IMR-90 (cell line): ENCODE results near the gene LRRC7. TPM values are rescaled to one million over a fixed set of nuclear protein-coding genes. Genes with fewer than 3 reads are reported as not detected.

Experiments used
- ATAC-seq: fragments of 200-7000 bp; cut with Tn5 transposase; 2 replicates; pipeline ENCODE4 v1.9.1; 2020; ENCODE audit warnings: low read depth, mild to moderate bottlenecking, moderate library complexity
- BruUV-seq: library from RNA; stranded (reverse); fragments of 400-500 nt; replicated peaks from 2 replicates; lab custom pipeline; 2021; lab: Mats Ljungman, UMichigan
- CTCF ChIA-PET: fragments of 300-600 bp; formaldehyde crosslinking; extraction: SDS; loops from one replicate; lab custom pipeline; 2021; ENCODE audit warnings: antibody characterized with exemption; lab: Yijun Ruan, JAX
- POLR2A ChIA-PET: fragments of 300-600 bp; sonication (Branson Sonifier 250); formaldehyde crosslinking; loops from one replicate; lab custom pipeline; 2022; ENCODE audit warnings: antibody characterized with exemption; ENCODE audit not compliant: unreplicated experiment; lab: Charles Lee
- DNase-seq: peaks from one replicate; pipeline ENCODE4 v3.0.0; 2013
- H2AFZ ChIP-seq: replicated peaks from 2 replicates; pipeline ENCODE3; 2013; ENCODE audit warnings: low read length, mild to moderate bottlenecking; ENCODE audit not compliant: poor library complexity
- H2AK5ac ChIP-seq: 2 replicates; pipeline ENCODE4 v1.6.1; 2013; ENCODE audit warnings: low read depth, low read length, inconsistent platforms
- H2AK9ac ChIP-seq: replicated peaks from 2 replicates; pipeline ENCODE3; 2013; ENCODE audit warnings: mild to moderate bottlenecking, low read depth, low read length, moderate library complexity; ENCODE audit not compliant: poor library complexity
- H2BK120ac ChIP-seq: 2 replicates; pipeline ENCODE4 v1.6.1; 2013; ENCODE audit warnings: low read depth, low read length, inconsistent platforms
- H2BK15ac ChIP-seq: 3 replicates; pipeline ENCODE4 v1.6.1; 2013; ENCODE audit warnings: low read depth, low read length, inconsistent platforms
- H2BK20ac ChIP-seq: 2 replicates; pipeline ENCODE4 v1.6.1; 2013; ENCODE audit warnings: low read depth, mild to moderate bottlenecking, inconsistent platforms, low read length, moderate library complexity
- H2BK5ac ChIP-seq: 2 replicates; pipeline ENCODE4 v1.6.1; 2013; ENCODE audit warnings: mild to moderate bottlenecking, low read depth, low read length, inconsistent platforms; ENCODE audit not compliant: poor library complexity, severe bottlenecking
- H3K14ac ChIP-seq: replicated peaks from 2 replicates; pipeline ENCODE4 v1.6.1; 2013; ENCODE audit warnings: low read depth, low read length, inconsistent platforms
- H3K18ac ChIP-seq: 2 replicates; pipeline ENCODE4 v1.6.1; 2013; ENCODE audit warnings: low read depth, low read length, control low read depth
- H3K23ac ChIP-seq: 2 replicates; pipeline ENCODE4 v1.6.1; 2013; ENCODE audit warnings: low read depth, low read length, inconsistent platforms
- H3K27ac ChIP-seq: 2 replicates; pipeline ENCODE4 v1.5.1; 2013; ENCODE audit warnings: mild to moderate bottlenecking, control low read depth, low read length; ENCODE audit not compliant: insufficient read depth
- H3K27me3 ChIP-seq: 2 replicates; pipeline ENCODE4 v1.6.1; 2013; ENCODE audit warnings: low read length; ENCODE audit not compliant: control insufficient read depth, insufficient read depth
- H3K36me3 ChIP-seq: 2 replicates; pipeline ENCODE4 v1.6.1; 2013; ENCODE audit warnings: low read length, mixed read lengths; ENCODE audit not compliant: control insufficient read depth, insufficient read depth
- H3K4ac ChIP-seq: 2 replicates; pipeline ENCODE4 v1.6.1; 2013; ENCODE audit warnings: low read depth, low read length, inconsistent platforms
- H3K4me1 ChIP-seq: 2 replicates; pipeline ENCODE4 v1.6.1; 2013; ENCODE audit warnings: low read length, mixed read lengths; ENCODE audit not compliant: control insufficient read depth, insufficient read depth
- H3K4me2 ChIP-seq: 2 replicates; pipeline ENCODE4 v1.6.1; 2013; ENCODE audit warnings: low read depth, mild to moderate bottlenecking, control low read depth, low read length, moderate library complexity
- H3K4me3 ChIP-seq: 2 replicates; pipeline ENCODE4 v1.5.1; 2013; ENCODE audit warnings: low read depth, mild to moderate bottlenecking, control low read depth, low read length, moderate library complexity; ENCODE audit not compliant: insufficient read depth
- H3K56ac ChIP-seq: 2 replicates; pipeline ENCODE4 v1.6.1; 2013; ENCODE audit warnings: low read length, inconsistent platforms; ENCODE audit not compliant: insufficient read depth; ENCODE audit errors: extremely low read depth
- H3K79me1 ChIP-seq, 2 experiments: 2 replicates each; pipeline ENCODE4 v1.6.1; 2013; ENCODE audit warnings: low read length in 2 of 2, inconsistent platforms in 1 of 2, low read depth in 1 of 2
- H3K9ac ChIP-seq: 2 replicates; pipeline ENCODE4 v1.6.1; 2013; ENCODE audit warnings: low read depth, low read length, control low read depth
- H3K9me1 ChIP-seq: 2 replicates; pipeline ENCODE4 v1.6.1; 2013; ENCODE audit warnings: low read length, inconsistent platforms; ENCODE audit not compliant: insufficient read depth
- H3K9me3 ChIP-seq: 2 replicates; pipeline ENCODE4 v1.6.1; 2013; ENCODE audit warnings: low read length; ENCODE audit not compliant: control insufficient read depth, insufficient read depth
- H4K20me1 ChIP-seq: 2 replicates; pipeline ENCODE4 v1.6.1; 2013; ENCODE audit warnings: low read length, inconsistent platforms; ENCODE audit not compliant: insufficient read depth
- H4K5ac ChIP-seq: 2 replicates; pipeline ENCODE4 v1.6.1; 2013; ENCODE audit warnings: mild to moderate bottlenecking, low read depth, low read length, control low read depth
- H4K8ac ChIP-seq, 2 experiments: 2 replicates each; pipeline ENCODE4 v1.6.1; 2013; ENCODE audit warnings: low read depth in 2 of 2, low read length in 2 of 2, control low read depth in 1 of 2, inconsistent platforms in 1 of 2
- H4K91ac ChIP-seq: 2 replicates; pipeline ENCODE4 v1.6.1; 2013; ENCODE audit warnings: low read depth, low read length, inconsistent platforms; ENCODE audit not compliant: insufficient read depth
- CTCF ChIP-seq: conservative IDR thresholded peaks from 2 replicates; pipeline ENCODE4 v1.5.1; 2012; ENCODE audit warnings: mild to moderate bottlenecking, low read depth, low read length, improper control_type of control experiment
- MAZ ChIP-seq: IDR thresholded peaks from 2 replicates; pipeline ENCODE4 v1.6.1; 2012; ENCODE audit warnings: low read depth, mild to moderate bottlenecking, low read length, improper control_type of control experiment, moderate library complexity, borderline replicate concordance
- MXI1 ChIP-seq: IDR thresholded peaks from 2 replicates; pipeline ENCODE4 v1.6.1; 2012; ENCODE audit warnings: low read depth, mild to moderate bottlenecking, low read length, moderate library complexity, borderline replicate concordance
- NFE2L2 ChIP-seq: fragments of 150-350 bp; IDR thresholded peaks from 2 replicates; pipeline ENCODE4 v1.6.1; 2016; ENCODE audit warnings: low read depth, mild to moderate bottlenecking, low read length
- RAD21 ChIP-seq: IDR thresholded peaks from 2 replicates; pipeline ENCODE4 v1.6.1; 2012; ENCODE audit warnings: low read length, improper control_type of control experiment
- SMC3 ChIP-seq: fragments of 150-350 bp; IDR thresholded peaks from 2 replicates; pipeline ENCODE4 v1.6.1; 2016; ENCODE audit warnings: low read depth, mild to moderate bottlenecking, antibody characterized with exemption, low read length, moderate library complexity
- WGBS, 2 experiments: methylation state at CpG; one replicate each; pipeline versions ENCODE4 v1.1.5 to v1.1.7; 2013; ENCODE audit warnings: missing lambda C conversion rate in 2 of 2; ENCODE audit not compliant: insufficient read length in 1 of 2; ENCODE audit errors: extremely low coverage in 2 of 2; 5-methylcytosine and 5-hydroxymethylcytosine counted together
- dilution Hi-C: fragments of 300-500 bp; cut with HindIII; formaldehyde crosslinking; loops from one replicate; pipeline ENCODE4 v1.14.3; 2018; ENCODE audit warnings: low sequenced_read_pairs; ENCODE audit not compliant: unreplicated experiment
- in situ Hi-C: fragments of 300-500 bp; cut with MboI; formaldehyde crosslinking; loops from 3 replicates; pipeline ENCODE4 v1.14.3; 2019; ENCODE audit warnings: low sequenced_read_pairs, inconsistent platforms, mixed read lengths
- intact Hi-C: fragments of 100-400 bp; cut with micrococcal nuclease; formaldehyde crosslinking; loops from 2 replicates; pipeline ENCODE4 v1.10.0; 2022
- polyA plus RNA-seq, 3 experiments: library from polyadenylated mRNA; depleted of rRNA; stranded (reverse); fragments of >200 nt; gene quantifications; 2 replicates each; pipeline ENCODE4 v1.2.3, GENCODE V29; 2012; ENCODE audit warnings: low replicate concordance in 1 of 3
- total RNA-seq: library from RNA; depleted of rRNA; stranded (reverse); fragments of >200 nt; gene quantifications from 2 replicates; pipeline ENCODE4 v1.2.3, GENCODE V29; 2012

LRRC7 gene
- total and polyA plus RNA-seq, 2 of the 4 experiments (the other 2 are of a cell fraction) = under 0.01 to 0.02 TPM

- no peak overlapping the region for H2BK15ac ChIP-seq
- no peak overlapping the region for H3K56ac ChIP-seq
- POLR2A ChIA-PET = no interaction called here
- H3K9ac ChIP-seq = no peak overlapping the region
- no peak overlapping the region for H3K4me2 ChIP-seq
- no peak overlapping the region for H3K18ac ChIP-seq
- CTCF ChIA-PET = interaction anchor here (0.6 to 1.0 kb wide), 7 partner anchors 90 to 1517 kb away, joined by 3 to 4 read pairs (median 3); no protein-coding TSS in a partner anchor
- no peak overlapping the region for H4K5ac ChIP-seq
- no peaks in the 10 kb centered on the region for H3K27me3 ChIP-seq
- no peak overlapping the region for H4K8ac ChIP-seq
- no peak overlapping the region for H3K27ac ChIP-seq
- WGBS, 2 experiments = no CpG with 5 or more reads among the region's 4 CpGs
- peak; percentile 55 for ATAC-seq
- no peaks in the 10 kb centered on the region for H3K36me3 ChIP-seq
- no TSS peak for BruUV-seq
- DNase-seq = peak; percentile 75
- intact Hi-C loops = loop anchor here (2.0 to 10.0 kb wide), 3 partner anchors 108 to 1668 kb away; no protein-coding TSS in a partner anchor
- H3K4ac ChIP-seq = no peak overlapping the region
- dilution Hi-C loops = no loop called here
- H2AK9ac ChIP-seq = no peak overlapping the region
- no peak overlapping the region for H2BK120ac ChIP-seq
- H3K9me1 ChIP-seq = peaks cover 2% of the 10 kb centered on the region; the same call in 1 of the 2 replicates
- H3K23ac ChIP-seq = no peak overlapping the region
- H2AK5ac ChIP-seq = no peak overlapping the region
- H2BK20ac ChIP-seq = no peak overlapping the region
- H3K9me3 ChIP-seq = no peaks in the 10 kb centered on the region
- H2BK5ac ChIP-seq = no peak overlapping the region
- no peaks in the 10 kb centered on the region; the same call in 1 of the 2 replicates for H3K4me1 ChIP-seq
- TF ChIP-seq MXI1 (no peak), RAD21 (peak; percentile 63), NFE2L2 (no peak), MAZ (no peak), SMC3 (peak; percentile 31; the same call in 1 of the 2 replicates), CTCF (peak; percentile 55)
- no peak overlapping the region for H2AFZ ChIP-seq
- no peaks in the 10 kb centered on the region for H3K79me1 ChIP-seq
- in situ Hi-C loops = loop anchor here (25.0 kb wide), 1 partner anchor 106 kb away; no protein-coding TSS in a partner anchor
- H3K4me3 ChIP-seq = no peak overlapping the region
- no peaks in the 10 kb centered on the region for H4K20me1 ChIP-seq
- H3K14ac ChIP-seq = no peak overlapping the region
- no peak overlapping the region for H4K91ac ChIP-seq
These were observed 575.4 kb downstream of the LRRC7 start for GRCh38 chr1:70143048-70143659.
